GM19043 (cell line): Measurements from ENCODE around the gene ZNF8.
"Not testable (repeated sequence)": the region's sequence is repeated elsewhere in the genome, so short reads cannot be mapped to it uniquely, and the experiment has no call there.

ENCODE experiments used
- ATAC-seq: cut with Tn5 transposase; IDR thresholded peaks from one replicate; pipeline ENCODE4 v1.9.1; 2021; ENCODE audit warnings: low read depth; ENCODE audit not compliant: unreplicated experiment

ZNF8 gene

DNA sequence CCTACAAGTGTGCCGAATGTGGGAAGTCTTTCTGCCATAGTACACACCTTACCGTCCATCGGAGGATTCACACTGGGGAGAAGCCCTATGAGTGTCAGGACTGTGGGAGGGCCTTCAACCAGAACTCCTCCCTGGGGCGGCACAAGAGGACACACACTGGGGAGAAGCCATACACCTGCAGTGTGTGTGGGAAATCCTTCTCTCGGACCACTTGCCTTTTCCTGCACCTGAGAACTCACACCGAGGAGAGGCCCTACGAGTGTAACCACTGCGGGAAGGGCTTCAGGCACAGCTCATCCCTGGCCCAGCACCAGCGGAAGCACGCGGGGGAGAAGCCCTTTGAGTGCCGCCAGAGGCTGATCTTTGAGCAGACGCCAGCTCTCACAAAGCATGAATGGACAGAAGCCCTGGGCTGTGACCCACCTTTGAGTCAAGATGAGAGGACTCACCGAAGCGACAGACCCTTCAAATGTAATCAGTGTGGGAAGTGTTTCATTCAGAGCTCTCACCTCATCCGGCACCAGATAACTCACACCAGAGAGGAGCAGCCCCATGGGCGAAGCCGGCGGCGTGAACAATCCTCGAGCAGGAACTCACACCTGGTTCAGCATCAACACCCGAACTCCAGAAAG lies 16.1 kb downstream of the ZNF8 start:
- ATAC-seq: no peak

DNA sequence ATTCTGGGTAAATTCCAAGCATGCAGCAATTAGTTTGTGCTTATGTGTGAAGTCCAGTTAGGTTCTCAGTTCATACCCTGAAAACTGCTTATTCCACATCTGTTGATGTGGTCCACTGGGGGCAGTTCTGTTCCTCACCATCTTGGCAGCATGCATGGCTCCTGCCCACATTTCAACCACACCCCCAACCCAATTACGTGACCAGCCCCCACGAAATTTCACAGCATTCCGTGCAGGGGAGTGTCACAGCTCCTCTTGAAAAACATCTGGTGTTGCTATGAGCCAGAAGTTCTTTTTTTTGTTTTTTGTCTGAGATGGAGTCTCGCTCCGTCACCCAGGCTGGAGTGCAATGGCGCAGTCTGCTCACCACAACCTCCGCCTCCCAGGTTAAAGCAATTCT lies 17.3 kb downstream of the ZNF8 start:
- no peak for ATAC-seq

DNA sequence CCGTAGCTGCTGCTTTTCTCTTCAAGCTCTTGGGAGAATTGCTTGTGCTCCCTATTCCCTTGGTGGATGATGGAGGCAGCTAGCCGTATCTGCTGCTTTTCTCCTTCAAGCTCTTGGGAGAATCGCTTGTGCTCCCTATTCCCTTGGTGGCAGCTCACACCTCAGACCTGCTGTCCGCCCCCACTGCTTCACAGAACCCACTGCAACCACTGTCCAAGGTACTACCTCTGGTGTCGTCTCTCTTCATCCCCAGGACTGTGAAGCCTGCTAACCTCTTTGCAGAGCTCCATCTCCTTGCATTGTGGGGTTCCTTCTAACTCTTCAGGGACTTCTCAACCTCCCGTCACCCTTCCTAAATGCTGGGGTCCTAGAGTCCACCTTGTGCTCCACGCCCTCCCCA lies 21.9 kb downstream of the ZNF8 start:
- ATAC-seq: no peak

DNA sequence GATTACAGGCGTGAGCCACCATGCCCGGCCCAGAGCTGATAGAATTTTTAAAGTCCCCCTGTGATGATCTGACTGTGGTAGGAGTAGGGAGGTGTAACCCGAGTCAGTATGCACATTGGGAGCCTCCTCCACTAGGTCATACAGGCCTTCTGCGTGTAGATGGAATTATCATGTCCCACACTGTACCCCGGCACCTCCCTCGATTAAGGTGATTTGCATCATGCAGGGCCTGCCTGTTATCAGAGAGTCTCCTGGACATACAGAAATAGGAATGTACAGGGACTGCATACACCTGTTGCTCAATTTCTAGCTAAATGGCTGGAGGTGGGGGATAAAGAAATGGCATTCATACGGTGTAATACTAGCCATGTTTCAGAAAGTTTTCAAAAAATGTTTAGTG lies 25.5 kb downstream of the ZNF8 start:
- no peak for ATAC-seq

DNA sequence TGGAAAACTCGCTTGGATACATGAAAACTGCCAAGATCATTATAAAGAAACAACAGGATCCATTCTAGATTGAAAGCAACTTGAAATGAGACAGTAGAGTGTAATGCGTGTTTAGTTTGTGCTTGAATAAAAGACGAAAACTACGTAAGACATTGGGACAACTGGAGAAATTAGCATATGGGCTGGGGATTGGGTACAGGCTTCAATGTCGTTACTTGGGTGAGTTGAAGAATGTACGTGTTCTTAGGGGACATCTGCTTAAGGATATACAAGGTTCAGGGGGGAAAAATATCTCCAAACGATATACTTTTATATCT lies 26.0 kb downstream of the ZNF8 start:
- ATAC-seq: no peak

DNA sequence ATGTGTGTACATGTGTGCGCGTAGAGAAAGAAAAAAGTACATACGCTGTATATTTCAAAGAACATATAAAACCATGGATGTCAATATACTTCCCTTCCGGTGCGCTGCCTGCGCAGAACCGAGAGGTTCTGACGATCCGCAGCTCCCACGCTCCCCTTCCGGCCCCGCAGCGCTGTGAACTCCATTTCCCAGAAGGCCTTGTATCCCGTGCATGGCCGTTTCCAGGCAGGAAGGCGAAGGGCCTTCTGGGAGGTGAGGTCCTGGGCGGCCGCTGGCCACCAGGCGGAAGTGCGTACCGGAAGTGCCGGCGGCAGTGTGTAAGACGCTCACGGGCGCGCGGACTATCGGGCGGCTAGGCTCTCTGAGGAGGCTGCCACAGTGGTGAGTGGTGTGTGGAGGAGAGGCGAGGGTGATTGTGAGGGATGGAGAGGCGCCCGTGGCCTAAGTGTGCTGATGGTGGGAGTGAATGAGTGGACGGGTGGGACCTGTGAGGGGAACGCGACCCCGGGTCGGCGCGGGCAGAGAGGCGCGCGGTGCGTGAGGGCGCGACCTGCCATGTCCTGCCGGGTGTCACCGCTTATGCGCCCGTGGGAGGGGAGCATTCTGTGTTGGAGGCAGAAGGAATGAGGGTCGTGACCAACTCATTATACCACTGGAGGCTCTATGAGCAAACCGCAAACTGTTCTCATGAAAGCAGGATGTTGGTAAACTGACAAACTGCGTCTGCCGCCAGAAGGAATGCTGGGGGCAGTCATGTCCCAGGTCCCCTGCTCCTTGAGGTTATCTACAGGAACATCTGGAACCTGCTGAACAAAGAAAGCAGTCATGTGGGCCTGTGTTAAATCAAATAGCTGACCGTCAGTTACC lies 26.5 kb downstream of the ZNF8 start, which contains the start of gene ERVK3-1:
Gene ERVK3-1, plus strand, starts transcription at position 313 of the 867 bp plus-strand sequence. CDS start 6,792 bp downstream, outside the sequence.
- peak; percentile 94 for ATAC-seq

DNA sequence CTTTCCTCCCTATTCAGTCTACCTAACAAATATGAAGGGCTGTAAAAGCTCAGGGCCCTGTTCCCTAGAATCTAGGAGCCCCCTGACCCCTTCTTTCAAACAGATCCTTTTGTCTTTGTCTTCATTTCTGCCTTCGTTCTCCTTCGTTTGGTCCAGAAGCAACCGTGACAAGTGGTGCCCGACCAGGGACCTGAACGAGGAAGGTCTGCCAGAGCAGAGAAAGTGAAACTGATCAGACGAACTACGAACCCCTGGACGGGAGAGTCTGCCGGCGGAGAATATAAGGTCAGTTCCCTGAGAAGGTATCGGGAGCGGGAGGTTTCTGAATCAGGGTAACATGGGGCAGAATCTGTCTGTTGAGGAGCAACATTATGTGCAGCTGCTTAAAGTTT lies 27.2 kb downstream of the ZNF8 start:
- ATAC-seq: no peak

DNA sequence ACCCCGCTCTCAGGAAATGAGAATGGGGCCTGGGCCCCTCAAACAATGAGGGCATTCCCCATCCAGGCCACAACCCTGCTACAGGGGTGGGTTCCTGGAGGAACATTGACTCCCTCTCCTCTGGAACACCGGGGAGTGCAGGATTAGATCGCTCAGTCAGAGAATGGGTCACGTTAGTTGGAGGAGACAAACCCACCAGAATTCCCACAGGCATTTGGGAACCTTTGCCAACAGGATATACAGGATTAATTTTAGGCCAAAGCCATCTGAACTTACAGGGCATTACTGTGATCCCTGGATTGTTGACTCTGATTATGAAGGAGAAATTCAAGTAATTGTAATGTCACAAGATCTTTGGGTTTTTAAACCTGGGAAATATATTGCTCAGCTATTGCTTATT lies 29.0 kb downstream of the ZNF8 start:
- ATAC-seq: no peak

DNA sequence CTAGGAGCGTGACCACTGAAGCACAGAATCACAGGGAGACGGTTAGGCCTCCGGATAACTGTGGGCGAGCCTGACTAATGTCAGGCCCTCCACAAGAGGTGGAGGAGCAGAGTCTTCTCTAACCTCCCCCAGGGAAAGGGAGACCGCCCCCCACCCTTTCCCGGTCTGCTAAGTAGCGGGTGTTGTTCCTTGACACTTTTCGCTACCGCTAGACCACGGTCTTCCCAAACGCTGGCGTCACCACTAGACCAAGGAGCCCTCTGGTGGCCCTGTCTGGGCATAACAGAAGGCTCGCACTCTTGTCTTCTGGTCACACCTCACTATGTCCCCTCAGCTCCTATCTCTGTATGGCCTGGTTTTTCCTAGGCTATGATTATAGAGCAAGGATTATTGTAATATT lies 31.9 kb downstream of the ZNF8 start:
- ATAC-seq: not testable (repeated sequence)

DNA sequence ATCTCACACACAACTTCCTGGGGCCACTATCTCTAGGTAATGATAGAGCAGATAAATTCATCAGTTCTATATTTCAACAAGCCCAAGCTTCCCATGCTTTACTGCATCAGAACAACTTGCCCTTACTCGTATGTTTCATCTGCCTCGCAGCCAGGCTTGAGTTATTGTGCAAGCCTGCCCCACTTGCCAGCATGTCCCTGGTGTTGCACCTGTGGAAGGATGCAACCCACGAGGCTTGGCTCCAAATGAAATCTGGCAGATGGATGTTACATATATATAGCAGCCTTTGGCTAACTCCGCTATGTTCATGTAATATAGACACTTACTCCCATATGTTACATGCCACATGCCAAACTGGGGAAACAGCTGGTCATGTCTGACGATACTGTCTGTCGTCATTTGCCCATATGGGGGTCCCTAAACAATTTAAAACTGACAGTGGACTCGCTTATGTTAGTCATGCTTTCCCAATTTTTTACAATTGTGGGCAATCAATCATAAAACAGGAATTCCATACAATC lies 32.6 kb downstream of the ZNF8 start:
- ATAC-seq: no peak

DNA sequence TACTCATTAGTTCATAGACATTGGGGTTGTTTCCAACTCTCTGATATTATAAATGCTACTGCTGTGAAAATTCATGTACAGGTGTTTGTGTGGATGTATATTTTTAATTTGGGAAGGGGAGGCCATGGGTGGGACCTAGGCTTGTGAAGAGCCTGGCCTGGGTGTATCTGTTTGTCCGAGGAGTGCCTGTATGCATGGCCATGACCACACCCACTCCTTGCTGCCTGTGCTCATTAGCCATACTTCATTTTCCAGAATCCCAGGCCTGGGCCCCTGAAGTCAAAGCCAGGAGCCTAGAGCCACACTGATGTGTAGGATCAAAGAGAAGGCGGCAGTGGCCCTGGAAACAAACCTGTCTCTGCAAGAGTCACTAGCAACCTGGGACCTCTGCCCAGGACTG lies 36.8 kb downstream of the ZNF8 start:
- ATAC-seq: no peak

DNA sequence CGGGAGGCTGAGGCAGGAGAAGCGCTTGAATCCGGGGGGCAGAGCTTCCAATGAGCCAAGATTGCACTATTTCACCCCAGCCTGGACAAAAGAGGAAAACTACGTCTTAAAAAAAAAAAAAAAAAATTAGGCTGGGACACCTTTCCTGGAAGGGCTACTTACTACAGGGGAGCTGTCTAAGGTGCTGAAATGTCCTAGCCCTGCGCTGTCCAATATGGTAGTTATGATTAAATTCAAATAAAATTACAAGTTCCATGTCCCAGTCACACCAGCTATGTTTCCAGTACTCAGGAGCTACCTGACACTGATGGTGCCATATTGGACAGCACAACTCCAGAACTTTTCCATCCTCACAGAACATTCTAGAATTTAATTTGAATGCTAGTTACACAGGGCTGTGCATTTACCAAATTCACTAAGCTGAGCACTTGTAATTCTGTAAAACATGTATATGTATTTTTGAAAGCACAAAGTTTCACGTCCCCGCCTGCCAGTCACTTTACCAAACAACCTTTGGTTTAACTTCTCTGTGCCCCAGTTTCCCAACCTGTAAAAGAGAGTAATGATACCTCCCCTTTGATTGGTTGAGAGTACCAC lies 38.8 kb downstream of the ZNF8 start:
- ATAC-seq: no peak

DNA sequence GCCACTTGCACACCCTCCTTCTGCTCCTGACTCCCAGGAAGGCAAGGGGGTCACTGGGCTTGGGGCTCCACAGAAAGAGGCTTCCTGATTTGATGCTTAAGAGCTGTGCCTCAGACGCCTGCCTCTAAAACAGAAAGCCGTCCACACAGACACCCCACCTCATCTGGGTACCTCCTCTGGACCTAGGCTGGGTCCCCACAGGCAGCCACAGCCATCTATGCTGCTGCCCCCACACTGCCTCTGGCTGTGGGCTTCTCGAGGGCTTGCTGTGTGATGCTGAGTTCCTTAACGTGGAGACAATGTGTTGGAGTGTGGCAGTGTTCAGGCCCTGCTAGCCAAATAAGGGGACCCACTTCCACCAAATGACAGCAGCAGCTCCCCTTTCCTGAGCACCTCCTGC lies 39.5 kb downstream of the ZNF8 start:
- ATAC-seq: no peak

DNA sequence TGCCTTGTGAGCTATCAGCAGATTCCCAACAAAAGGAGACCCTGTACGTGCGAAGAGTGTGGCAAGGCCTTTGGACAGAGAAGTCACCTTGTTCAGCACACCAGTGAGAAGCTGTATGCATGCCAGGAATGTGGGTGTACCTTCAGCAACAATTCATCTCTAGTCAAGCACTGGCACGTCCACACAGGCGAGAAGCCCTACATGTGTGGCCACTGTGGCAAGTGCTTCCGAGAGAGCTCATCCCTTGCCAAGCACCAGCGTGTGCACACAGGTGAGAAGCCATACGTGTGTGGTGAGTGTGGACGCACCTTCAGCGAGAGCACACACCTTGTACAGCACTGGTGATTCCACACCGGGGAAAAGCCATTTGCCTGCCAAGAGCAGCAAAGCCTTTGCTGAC lies 40.5 kb downstream of the ZNF8 start:
- ATAC-seq: no peak

DNA sequence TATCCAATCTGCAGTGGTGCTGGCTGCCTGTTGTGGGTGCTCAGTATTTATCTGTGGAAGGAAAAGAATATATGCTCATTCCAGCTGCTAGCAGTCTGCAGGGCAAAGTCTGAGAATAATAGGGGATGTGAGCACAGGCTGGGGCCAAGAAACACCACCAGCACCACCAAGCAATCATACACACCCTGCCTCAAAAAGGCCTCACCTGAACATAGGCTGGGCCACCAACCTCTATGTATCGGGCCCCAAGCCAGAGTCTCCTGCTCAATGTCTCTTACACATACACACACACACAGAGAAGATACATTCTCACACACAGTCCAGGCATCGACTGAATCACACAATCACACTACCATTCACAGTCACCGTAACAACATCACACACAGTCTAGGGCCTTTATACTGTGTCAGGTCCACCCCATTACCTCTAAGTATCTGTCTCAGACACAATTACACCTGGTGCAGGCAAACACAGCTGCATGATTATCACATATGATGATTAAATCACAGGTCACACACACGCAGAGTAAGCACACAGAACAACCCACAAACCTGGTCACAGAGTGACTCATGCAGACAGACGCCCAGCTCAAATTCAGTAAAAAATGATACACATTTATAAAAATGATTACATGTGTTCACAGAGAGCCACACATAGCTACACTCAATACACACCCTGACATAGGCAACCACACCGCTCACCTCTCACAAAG lies 46.7 kb downstream of the ZNF8 start:
- no peak for ATAC-seq

DNA sequence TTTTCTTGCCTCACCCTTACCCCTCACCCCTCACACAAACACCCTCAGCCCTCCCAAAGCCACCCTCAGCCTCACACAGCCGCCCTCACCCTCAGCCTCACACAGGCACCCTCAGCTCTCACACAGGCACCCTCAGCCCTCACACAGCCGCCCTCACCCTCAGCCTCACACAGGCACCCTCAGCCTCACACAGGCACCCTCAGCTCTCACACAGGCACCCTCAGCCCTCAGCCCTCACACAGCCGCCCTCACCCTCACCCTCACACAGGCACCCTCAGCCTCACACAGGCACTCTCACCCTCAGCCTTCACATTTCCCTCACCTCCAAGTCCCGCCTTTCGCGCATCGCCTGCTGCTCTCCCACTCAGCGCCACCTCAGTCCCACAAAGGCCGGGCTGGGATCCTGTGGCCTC lies 47.8 kb downstream of the ZNF8 start:
- no peak for ATAC-seq

DNA sequence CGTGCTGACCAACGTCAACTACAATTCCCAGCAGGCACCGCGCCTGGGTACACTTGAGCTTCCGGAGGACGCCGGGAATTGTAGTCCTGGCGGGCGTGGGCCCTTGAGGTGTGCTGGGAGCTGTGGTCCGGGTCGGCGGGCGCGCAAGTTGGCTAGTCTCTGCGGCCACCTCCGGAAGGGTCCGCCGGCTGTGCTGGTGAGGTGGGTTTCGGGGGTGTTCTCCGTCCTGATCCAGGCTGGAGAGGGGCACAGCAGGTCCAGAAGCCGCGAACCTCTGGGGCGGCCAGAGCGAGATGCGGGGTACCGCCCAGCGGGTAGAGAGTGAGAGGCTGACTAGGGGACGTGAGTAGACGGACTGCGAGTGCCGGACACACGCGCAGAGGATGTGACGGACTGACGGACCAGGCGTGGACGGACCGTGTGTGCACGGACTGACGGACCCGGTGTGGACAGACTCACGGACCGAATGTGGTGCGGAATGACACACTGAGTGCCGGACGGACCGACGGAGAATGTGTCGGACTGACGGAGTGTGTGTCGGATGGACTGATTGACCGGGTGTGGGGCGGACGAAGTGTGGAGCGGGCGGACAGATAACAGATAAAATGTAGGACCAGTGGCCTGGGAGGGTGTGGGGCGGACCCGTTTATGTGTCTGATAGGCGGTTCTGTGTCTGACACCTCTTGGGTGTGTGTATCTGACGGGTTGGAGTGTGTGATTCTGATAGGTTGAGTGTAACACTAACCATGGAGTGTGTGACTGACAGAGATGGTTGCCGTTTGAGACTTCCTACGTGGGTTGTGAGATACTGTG lies 48.4 kb downstream of the ZNF8 start, which contains the start of gene ZSCAN22:
Gene ZSCAN22, plus strand, starts transcription at position 81 of the 813 bp plus-strand sequence. CDS start 7,809 bp downstream, outside the sequence.
- peak; percentile 76 for ATAC-seq

DNA sequence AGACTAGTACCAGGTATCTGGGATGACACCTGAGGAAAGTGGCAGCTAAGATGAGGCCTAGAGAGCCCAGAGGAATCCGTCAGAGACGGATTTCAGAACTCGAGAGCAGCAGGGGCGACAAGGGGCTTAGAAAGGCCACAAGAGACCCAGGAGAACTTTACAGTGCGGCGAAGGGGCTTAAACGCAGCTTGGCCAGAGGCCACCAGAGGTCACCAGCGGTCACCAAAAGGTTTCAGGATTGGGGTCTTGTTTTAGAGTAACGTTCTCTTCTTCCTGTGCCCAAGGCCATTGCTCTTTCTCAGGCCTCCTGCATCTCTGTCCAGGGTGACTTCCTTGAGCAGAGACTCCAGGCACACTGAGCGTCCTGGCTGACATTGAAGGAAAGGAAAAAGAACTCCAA lies 50.2 kb downstream of the ZNF8 start:
- no peak for ATAC-seq

DNA sequence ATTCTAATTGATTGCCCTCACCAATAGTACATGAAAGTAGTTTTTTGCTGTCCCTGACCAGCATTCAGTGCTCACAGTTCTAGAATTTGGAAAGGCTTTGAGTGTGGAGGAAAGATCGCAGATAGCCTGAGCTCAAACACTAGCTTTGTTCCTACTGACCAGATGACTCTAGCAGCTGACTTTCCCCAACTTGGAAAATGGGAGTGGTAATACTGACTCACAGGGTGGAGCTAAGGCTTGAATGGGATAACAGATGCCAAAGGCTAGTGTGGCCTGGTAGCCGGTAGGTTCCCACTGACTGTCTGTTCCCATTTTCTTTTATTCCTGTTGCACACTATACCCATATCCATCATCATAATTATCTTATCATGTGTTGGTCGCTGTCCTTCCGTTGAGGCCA lies 51.7 kb downstream of the ZNF8 start:
- no peak for ATAC-seq

DNA sequence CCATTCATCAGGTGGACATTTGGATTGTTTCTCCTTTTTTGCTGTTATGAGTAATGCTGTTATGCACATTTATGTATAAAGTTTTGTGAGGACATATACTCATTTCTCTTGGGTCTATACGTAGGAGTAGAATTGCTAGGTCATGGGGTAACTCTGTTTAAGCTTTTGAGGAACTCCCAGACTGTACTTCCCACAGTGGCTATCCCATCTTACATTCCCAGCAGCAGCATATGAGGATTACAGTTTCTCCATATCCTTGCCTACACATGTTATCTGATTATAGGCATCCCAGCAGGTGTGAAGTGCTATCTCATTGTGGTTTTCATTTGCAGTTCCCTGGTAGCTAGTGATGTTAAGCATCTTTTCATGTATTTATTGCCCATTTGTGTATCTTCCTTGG lies 53.9 kb downstream of the ZNF8 start:
- ATAC-seq: no peak
